Stimulated activated CD8-positive, alpha-beta memory T cell treated with anti-CD3 and anti-CD28 coated beads, Interleukin-12 subunit alpha, Interleukin-12 subunit beta, amount 100 ng/mL, for 4 hours (primary cell): ENCODE results near the gene DHX9.

ENCODE experiments used
- DNase-seq: peaks from one replicate; pipeline ENCODE4 v3.0.0-alpha.2; 2020; ENCODE audit warnings: low read depth

Gene DHX9

GRCh38 chr1:182841368-182841988, 2.3 kb downstream of the DHX9 start:
- no peak for DNase-seq

- DNase-seq = no peak
Observed at GRCh38 chr1:182842265-182842664, 3.1 kb downstream of the DHX9 start.

- DNase-seq = no peak
Observed at GRCh38 chr1:182845379-182845778, 6.2 kb downstream of the DHX9 start.

- DNase-seq = no peak
Observed at GRCh38 chr1:182845894-182846293, 6.7 kb downstream of the DHX9 start.

DNA sequence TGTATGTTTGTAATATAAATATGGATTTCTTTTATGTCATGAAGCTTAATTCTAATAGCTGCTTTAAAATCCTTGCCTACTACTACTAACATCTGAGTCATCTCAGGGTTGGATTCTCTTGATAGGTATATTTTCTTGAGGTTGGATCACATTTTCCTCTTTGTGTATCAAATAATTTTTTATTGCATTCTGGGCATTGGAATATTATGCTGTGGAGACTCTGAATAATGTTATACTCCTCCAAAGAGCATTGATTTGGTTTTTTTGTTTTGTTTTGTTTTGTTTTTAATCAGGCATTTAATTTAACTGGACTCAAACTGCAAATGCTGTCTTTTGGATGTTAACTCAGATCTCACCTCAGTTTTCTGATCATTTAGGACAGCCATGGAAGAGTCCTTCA, 8.0 kb downstream of the DHX9 start:
- no peak for DNase-seq

DNA sequence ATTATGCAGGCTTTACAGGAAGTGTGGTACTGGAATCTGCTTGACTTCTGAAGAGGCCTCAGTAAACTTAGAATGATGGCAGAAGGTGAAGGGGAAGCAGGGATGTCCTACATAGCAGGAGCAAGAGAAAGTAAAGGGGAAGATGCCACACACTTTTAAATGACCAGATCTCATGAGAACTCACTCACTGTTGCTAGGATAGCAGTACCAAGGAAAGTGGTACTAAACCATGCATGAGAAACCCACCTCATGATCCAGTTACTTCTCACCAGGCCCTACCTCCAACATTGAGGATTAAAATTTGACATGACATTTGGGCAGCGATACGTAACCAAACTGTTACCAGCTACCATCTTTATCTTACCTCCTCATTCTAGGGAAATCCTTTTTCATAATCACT, 9.6 kb downstream of the DHX9 start:
- no peak for DNase-seq

- no peak for DNase-seq
Observed at GRCh38 chr1:182850319-182850718, 11.2 kb downstream of the DHX9 start.

DNA sequence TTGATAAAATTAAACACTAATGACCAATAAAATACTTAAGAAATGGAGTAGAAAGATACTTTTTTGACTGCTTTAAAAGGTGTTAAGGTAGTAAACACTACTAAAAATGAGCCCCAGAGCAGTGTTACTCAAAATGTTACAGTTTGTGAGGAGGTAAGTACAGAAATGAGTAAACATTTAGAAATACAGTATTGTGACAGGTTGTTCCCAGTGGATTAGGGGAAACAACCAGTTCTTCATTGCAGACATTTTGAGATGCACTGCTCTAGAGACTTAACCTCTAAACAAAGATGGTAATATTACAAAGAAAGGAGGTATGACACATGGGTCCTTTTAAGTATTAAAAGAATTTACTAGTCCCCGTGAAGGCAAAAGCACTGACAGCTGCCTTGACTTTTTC, 12.7 kb downstream of the DHX9 start:
- DNase-seq = no peak

DNA sequence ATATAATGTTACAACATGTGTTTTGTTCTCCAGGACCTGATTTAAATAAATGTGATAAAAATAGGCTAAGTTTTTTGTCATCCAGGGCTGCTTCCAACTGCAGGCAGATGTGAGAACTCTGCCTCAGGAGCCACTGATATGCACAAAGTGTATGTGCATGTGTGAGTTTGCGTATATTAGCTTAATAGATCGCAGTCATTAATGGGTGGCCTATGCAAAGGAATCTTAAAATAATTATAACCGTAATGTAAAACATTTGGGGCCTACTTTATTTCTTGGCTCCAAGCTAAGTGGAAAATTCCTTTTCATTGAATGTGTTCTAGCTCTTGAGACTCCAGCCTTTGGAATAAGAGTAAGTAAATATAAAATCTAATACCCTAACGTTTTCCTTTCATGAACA, 16.8 kb downstream of the DHX9 start:
- DNase-seq = no peak

- no peak for DNase-seq
Observed at GRCh38 chr1:182857212-182857611, 18.1 kb downstream of the DHX9 start.

DNA sequence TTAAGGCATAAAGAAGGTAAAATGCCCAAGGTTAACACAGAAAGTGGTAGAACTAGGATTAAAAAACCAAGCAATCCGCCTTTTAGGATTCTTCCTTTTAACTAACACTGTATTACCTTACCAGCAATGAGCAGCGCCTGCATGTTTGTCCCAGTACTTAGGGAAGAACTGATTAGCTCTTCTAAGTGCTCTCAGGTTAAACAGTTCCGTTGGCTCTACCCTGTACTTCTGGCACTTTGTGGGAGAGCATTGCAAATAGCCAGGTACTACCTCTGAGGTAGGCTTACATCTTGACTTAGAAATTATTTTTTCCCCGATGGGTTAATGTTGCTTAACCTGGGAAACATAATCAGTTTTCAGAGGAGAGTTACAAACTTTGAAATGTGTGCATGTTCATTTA, 21.5 kb downstream of the DHX9 start:
- no peak for DNase-seq

- DNase-seq = no peak
Observed at GRCh38 chr1:182861994-182862393, 22.8 kb downstream of the DHX9 start.

GRCh38 chr1:182862827-182863226, 23.7 kb downstream of the DHX9 start:
- no peak for DNase-seq

DNA sequence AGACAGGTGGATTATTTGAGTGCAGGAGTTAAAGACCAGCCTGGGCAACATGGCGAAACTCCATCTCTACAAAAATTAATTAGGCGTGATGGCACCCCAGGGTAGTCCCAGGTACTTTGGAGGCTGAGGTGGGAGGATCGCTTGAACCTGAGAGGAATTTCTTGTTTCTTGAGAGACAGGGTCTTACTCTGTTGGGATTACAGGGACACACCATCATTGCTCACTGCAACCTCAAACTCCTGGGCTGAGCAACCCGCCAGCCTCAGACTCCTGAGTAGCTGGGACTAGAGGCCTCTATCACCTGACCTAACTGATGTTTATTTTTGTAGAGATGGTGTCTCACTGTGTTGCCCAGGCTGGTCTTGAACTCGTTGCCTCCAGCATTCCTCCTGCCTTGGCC, 24.8 kb downstream of the DHX9 start:
- no peak for DNase-seq

- DNase-seq = no peak
Observed at GRCh38 chr1:182867861-182868260, 28.7 kb downstream of the DHX9 start.

DNA sequence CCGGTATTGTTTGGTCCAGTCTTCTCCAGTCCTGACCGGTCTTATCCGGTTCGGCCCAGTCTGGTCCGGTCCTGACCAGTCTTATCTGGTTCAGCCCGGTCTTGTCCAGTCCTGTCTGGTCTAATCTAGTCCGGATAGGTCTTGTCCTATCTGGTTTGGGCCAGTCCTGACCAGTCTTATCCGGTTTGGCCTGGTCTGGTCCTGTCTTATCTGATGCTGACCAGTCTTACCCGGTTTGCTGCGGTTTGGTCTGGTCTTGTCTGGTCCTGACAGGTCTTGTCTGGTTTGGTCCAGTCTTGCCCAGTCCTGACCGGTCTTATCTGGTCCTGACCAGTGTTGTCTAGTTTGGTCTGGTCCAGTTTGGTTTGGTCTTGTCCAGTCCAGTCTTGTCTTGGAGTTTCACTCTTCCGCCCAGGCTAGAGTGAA, 30.1 kb downstream of the DHX9 start:
- no peak for DNase-seq

DNA sequence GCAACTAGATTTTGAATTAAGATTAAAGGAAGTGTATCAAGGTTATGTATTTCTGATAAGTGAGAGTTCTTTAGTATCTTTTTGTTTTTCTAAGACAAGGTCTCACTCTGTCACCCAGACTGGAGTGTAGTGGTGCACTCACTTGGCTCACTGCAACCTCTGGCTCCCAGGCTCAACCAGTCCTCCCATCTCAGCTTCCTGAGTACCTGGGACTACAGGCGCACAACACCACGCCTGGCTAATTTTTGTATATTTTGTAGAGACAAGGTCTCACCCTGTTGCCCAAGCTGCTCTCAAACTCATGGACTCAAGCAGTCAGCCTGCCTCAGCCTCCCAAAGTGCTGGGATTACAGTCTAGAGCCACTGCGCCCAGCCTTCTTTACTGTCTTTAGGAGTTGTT, 33.7 kb downstream of the DHX9 start:
- no peak for DNase-seq

GRCh38 chr1:182875889-182876288, 36.7 kb downstream of the DHX9 start:
- DNase-seq = no peak

- DNase-seq = no peak
Observed at GRCh38 chr1:182877331-182877730, 38.2 kb downstream of the DHX9 start.

DNA sequence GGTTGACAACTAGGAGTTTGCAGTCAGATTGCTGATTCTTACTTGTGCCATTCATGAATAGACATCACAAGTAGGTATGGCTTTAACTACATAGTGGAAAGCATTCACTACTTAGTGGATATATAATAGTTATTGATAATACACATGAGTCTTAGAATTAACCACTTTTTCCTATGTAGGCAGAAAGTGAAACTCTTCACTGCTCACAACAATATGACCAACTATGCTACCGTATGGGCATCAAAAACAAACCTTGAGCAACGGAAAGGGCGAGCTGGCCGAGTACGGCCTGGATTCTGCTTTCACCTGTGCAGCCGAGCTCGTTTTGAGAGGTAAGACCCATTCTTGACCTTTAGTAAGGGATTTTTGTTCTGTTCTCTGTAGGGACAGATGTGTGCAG, 38.7 kb downstream of the DHX9 start:
- no peak for DNase-seq

- no peak for DNase-seq
Observed at GRCh38 chr1:182884872-182885271, 45.7 kb downstream of the DHX9 start.

DNA sequence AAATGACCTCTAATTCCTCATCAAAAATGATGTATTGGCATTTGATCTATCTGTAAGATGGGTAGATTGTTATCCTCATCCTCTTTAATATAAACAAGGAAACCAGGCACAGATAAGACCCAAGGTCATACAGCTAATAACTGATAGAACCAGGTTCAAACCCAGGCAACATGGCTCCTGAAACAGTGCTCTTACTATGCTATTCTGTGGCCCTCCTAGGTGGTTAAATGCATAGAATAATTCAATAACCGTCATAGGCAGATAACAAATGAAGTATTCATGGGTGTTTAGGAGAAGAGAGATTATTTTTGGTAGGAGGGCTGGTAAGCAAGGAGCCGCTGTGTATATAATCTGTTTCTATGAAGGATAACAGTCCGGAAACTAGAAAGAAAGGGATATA, 46.4 kb downstream of the DHX9 start:
- no peak for DNase-seq

- DNase-seq = no peak
Observed at GRCh38 chr1:182886985-182887384, 47.8 kb downstream of the DHX9 start.

DNA sequence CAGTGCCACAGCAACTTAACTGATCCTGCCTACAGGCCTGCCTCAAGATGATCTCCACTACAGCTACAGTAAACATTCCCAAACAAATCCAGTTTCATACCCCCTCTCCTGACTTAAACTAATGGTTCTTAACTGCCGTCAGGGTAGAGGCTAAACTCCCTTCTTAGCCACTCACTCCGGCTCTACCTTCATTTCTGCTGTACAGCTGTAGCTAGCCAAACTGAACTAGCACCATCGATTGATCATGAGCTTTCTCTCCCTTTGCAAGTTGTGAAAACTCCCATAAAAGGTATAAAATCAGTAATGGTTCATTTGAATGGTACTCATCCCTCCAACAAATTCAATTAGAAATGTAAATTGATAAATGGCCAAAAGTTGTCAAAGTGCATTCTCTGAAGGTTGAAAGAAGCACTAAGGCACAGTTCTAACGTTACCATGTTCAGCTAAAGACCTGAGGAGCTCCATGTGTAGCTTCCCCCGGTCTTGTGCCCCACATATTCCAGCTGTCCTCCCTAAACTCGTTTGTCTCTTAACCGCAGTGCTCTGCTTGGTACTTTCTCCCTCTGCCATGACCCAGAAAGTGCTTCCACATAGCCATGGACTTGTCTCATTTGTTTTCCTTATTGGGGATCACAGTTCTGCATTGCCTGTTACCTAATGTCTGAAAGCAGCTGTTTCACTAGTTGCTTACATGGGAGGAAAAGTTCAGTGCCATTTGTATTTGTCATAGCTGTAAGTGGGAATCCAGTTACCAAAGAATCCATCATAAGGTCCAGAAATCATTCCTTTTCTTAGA, 49.8 kb downstream of the DHX9 start:
- no peak for DNase-seq
